Lower leg skin (tissue), 3 donors: Measurements from ENCODE around the gene F10.

Experiments used
- CTCF ChIP-seq, 3 donors: fragments of 450-650 bp; IDR thresholded peaks; one replicate each; pipeline ENCODE4 v1.5.1; 2016; ENCODE audit warnings: antibody characterized with exemption in 3 of 3, mild to moderate bottlenecking in 3 of 3, moderate library complexity in 2 of 3
- POLR2A ChIP-seq, 2 donors: fragments of 450-650 bp; IDR thresholded peaks; one replicate each; pipeline ENCODE4 v1.6.1; 2016 to 2017; ENCODE audit warnings: antibody characterized with exemption in 2 of 2, mild to moderate bottlenecking in 1 of 2, moderate library complexity in 1 of 2

- TF ChIP-seq POLR2A (IDR thresholded peaks at IDR 0.05) (no peak), CTCF (IDR thresholded peaks at IDR 0.05) (no peak)
Observed at GRCh38 chr13:113149711-113150549, 27.3 kb downstream of the F10 start.
